Measurements from ENCODE around the gene JUNB. TPM values are rescaled to one million over a fixed set of nuclear protein-coding genes. Genes with fewer than 3 reads are reported as not detected.
A peak's percentile ranks its signal among the peaks of the same experiment; 100 is the strongest.

The JUNB gene
- total RNA-seq, 1 experiment from 2014 or later = 6.6 TPM

GRCh38 chr19:12782424-12783290 lies 8.6 kb upstream of the JUNB start (continued):
- 0 out of 2 replicates have a peak, but pooled peaks have one; percentile 32 for TF ChIP-seq ZSCAN18 (CRISPR knock-in tag; IDR thresholded peaks at IDR 0.05)
- no peak for TF ChIP-seq PRDM15 (CRISPR knock-in tag; IDR thresholded peaks at IDR 0.05)
- peak; percentile 88 for TF ChIP-seq ZNF219 (CRISPR knock-in tag; IDR thresholded peaks at IDR 0.05; ENCODE audit: borderline replicate concordance)
- TF ChIP-seq FOXK1 (CRISPR knock-in tag; IDR thresholded peaks at IDR 0.05) = peak; percentile 40; the same call in 1 of the 2 replicates
- 0 out of 2 replicates have a peak, but pooled peaks have one; percentile 16 for TF ChIP-seq MAX (CRISPR knock-in tag; IDR thresholded peaks at IDR 0.05)
- TF ChIP-seq TEAD4 (CRISPR knock-in tag; IDR thresholded peaks at IDR 0.05) = no peak
- no peak for TF ChIP-seq NR3C1 (CRISPR knock-in tag; conservative IDR thresholded peaks at IDR 0.05; ENCODE audit: low read depth)
- TF ChIP-seq FOXJ3 (CRISPR knock-in tag; IDR thresholded peaks at IDR 0.05; ENCODE audit: borderline replicate concordance) = no peak
- peak; percentile 24; the same call in 1 of the 2 replicates for TF ChIP-seq USF2 (CRISPR knock-in tag; IDR thresholded peaks at IDR 0.05)
- TF ChIP-seq E2F5 (CRISPR knock-in tag; IDR thresholded peaks at IDR 0.05) = no peak
- TF ChIP-seq RORB (CRISPR knock-in tag; IDR thresholded peaks at IDR 0.05) = no peak
- TF ChIP-seq PRRX2 (CRISPR knock-in tag; IDR thresholded peaks at IDR 0.05) = no peak
- TF ChIP-seq SMAD4 (CRISPR knock-in tag; IDR thresholded peaks at IDR 0.05) = no peak
- no peak for TF ChIP-seq NFE2L1 (CRISPR knock-in tag; IDR thresholded peaks at IDR 0.05)
- no peak for TF ChIP-seq ZNF425 (CRISPR knock-in tag; conservative IDR thresholded peaks at IDR 0.05)
- no peak for TF ChIP-seq E2F1 (CRISPR knock-in tag; IDR thresholded peaks at IDR 0.05)
- no peak for TF ChIP-seq ZBTB21 (CRISPR knock-in tag; IDR thresholded peaks at IDR 0.05; ENCODE audit: borderline replicate concordance)
- no peak for TF ChIP-seq ARID4B (CRISPR knock-in tag; IDR thresholded peaks at IDR 0.05; ENCODE audit: borderline replicate concordance)
- TF ChIP-seq STAT6 (CRISPR knock-in tag; conservative IDR thresholded peaks at IDR 0.05; ENCODE audit: low read depth) = no peak

Measured in WTC11 (cell line).